ENCODE results near the gene CD19. TPM values are rescaled to one million over a fixed set of nuclear protein-coding genes. Genes with fewer than 3 reads are reported as not detected.

Gene CD19
- total RNA-seq, 6 donors from 2014 or later, result 0.46 to 1.4 (median 0.89) TPM; not detected in 1

DNA sequence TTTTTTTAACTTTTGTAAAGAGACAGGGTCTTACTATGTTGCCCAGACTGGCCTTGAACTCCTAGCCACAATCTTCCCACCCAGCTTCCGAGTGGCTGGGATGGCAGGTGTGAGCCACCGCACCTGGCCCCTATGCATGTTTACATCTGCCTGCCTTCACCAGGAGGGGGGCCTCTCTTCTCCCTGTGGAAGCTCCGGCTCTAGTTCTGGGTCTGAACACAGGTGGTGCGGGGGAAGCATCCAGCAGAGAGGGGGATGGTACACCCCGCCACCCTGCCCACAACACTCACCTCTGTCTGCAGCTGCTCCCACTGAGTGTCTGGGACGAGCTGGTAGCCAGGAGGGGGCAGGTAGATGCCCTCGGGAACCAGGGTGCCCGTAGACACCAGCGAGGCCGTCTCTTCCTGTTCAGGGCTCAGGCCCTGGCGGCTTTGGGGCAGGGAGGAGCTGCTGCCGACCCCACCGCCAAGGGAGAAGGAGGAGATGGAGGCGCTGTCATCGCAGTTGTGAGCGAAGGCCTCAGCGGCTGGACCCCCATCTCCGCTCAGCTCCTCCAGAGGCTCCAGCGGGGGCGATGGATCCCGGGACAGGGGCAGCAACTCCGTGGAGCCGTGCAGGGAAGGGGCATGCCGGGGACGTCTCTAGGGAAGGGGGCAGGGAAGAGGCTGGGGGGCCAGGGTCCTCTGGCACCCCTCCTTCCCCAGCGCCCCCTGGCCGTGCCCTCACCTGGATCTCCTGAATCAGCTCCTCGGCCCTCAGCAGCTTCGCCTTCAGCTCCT is 17.6 kb upstream of the CD19 start:
- H3K36me3 ChIP-seq, result peaks cover 3 to 74% (median 60%) of the 10 kb centered on the region in 4 donors
- WGBS, 2 donors, result 95 to 98% methylated on average over 5 to 29 of the region's 29 CpGs
- peak in 1 of 2 donors; percentile 26 for ATAC-seq (ENCODE audit: low FRiP score in 2 of 2)
- H3K4me1 ChIP-seq, result no peaks in the 10 kb centered on the region
- no peak for TF ChIP-seq POLR2A (IDR thresholded peaks at IDR 0.05)
- TF ChIP-seq POLR2AphosphoS5 (IDR thresholded peaks at IDR 0.05), result no peak
- no peak for TF ChIP-seq EP300 (IDR thresholded peaks at IDR 0.05)
- TF ChIP-seq, protein P1, sequence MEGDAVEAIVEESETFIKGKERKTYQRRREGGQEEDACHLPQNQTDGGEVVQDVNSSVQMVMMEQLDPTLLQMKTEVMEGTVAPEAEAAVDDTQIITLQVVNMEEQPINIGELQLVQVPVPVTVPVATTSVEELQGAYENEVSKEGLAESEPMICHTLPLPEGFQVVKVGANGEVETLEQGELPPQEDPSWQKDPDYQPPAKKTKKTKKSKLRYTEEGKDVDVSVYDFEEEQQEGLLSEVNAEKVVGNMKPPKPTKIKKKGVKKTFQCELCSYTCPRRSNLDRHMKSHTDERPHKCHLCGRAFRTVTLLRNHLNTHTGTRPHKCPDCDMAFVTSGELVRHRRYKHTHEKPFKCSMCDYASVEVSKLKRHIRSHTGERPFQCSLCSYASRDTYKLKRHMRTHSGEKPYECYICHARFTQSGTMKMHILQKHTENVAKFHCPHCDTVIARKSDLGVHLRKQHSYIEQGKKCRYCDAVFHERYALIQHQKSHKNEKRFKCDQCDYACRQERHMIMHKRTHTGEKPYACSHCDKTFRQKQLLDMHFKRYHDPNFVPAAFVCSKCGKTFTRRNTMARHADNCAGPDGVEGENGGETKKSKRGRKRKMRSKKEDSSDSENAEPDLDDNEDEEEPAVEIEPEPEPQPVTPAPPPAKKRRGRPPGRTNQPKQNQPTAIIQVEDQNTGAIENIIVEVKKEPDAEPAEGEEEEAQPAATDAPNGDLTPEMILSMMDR (IDR thresholded peaks at IDR 0.05), result no peak
- no peak overlapping the region for H3K4me3 ChIP-seq
- no peaks in the 10 kb centered on the region for H3K9me3 ChIP-seq
- H3K27me3 ChIP-seq, result no peaks in the 10 kb centered on the region
- H3K27ac ChIP-seq, result no peak overlapping the region
- peak in 1 of 2 donors; percentile 67 for DNase-seq

DNA sequence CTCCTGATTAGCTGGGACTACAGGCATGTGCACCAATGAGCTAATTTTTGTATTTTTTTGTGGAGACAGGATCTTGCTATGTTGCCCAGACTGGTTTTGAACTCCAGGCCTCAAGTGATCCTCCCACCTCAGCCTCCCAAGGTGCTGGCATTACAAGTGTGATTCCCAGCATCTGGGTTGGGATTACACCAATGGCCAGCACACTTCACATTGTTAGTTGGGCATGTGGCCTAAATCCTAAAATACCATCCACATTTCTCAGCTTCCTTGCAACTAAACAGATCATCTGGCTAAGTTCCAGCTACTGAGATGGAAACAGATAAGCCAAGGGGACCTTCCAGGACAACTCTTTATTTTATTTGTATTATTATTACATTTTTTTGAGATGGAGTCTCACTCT is 16.6 kb upstream of the CD19 start:
- DNase-seq, result no peak
- H3K27ac ChIP-seq, result no peak overlapping the region
- no peak for ATAC-seq (ENCODE audit: low FRiP score in 2 of 2)
- H3K27me3 ChIP-seq, result no peaks in the 10 kb centered on the region
- no peak overlapping the region for H3K4me3 ChIP-seq
- H3K4me1 ChIP-seq, result no peaks in the 10 kb centered on the region
- peaks cover 3 to 79% (median 64%) of the 10 kb centered on the region in 4 donors for H3K36me3 ChIP-seq
- TF ChIP-seq EP300 (IDR thresholded peaks at IDR 0.05), result no peak
- TF ChIP-seq, protein P1 (IDR thresholded peaks at IDR 0.05), result no peak
- H3K9me3 ChIP-seq, result no peaks in the 10 kb centered on the region

GRCh38 chr16:28917095-28917494 is 14.7 kb upstream of the CD19 start:
- H3K27me3 ChIP-seq, result no peaks in the 10 kb centered on the region
- DNase-seq, result no peak
- H3K4me1 ChIP-seq, result no peaks in the 10 kb centered on the region
- no peaks in the 10 kb centered on the region for H3K9me3 ChIP-seq
- no peak for ATAC-seq (ENCODE audit: low FRiP score in 2 of 2)
- peaks cover 3 to 68% (median 53%) of the 10 kb centered on the region in 4 donors for H3K36me3 ChIP-seq
- TF ChIP-seq POLR2A (IDR thresholded peaks at IDR 0.05) (no peak), POLR2AphosphoS5 (IDR thresholded peaks at IDR 0.05) (no peak), EP300 (IDR thresholded peaks at IDR 0.05) (no peak)
- TF ChIP-seq, protein P1 (IDR thresholded peaks at IDR 0.05), result no peak
- WGBS, 2 donors, result 84 to 86% methylated on average over 7 of the region's 7 CpGs
- no peak overlapping the region for H3K4me3 ChIP-seq
- H3K27ac ChIP-seq, result no peak overlapping the region

GRCh38 chr16:28918698-28919097 is 13.1 kb upstream of the CD19 start:
- H3K36me3 ChIP-seq, result peaks cover 3 to 54% (median 44%) of the 10 kb centered on the region in 4 donors
- no peak overlapping the region for H3K4me3 ChIP-seq
- no peaks in the 10 kb centered on the region for H3K27me3 ChIP-seq
- ATAC-seq (ENCODE audit: low FRiP score in 2 of 2), result no peak
- peaks cover 0 to 3% (median 2%) of the 10 kb centered on the region in 4 donors for H3K4me1 ChIP-seq
- no peak for DNase-seq
- no peak for TF ChIP-seq POLR2A (IDR thresholded peaks at IDR 0.05)
- TF ChIP-seq, protein P1 (IDR thresholded peaks at IDR 0.05), result no peak
- TF ChIP-seq POLR2AphosphoS5 (IDR thresholded peaks at IDR 0.05), result no peak
- H3K27ac ChIP-seq, result no peak overlapping the region
- H3K9me3 ChIP-seq, result no peaks in the 10 kb centered on the region
- WGBS, 2 donors, result 96 to 98% methylated on average over 3 of the region's 3 CpGs

DNA sequence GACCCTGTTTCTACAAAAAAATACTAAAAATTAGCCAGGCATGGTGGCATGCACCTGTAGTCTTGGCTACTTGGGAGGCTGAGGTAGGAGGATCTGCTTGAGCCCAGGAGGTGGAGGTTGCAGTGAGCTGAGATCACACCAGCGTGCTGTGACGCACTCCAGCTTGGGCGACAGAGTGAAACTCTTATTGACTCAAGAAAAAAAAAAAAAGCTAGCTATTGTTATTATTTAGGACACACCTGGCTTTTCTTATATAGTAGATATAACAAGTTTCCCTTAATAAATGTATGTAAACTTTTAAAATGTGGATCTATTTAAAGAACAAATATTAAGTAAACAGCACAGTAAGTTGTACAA is 8.6 kb upstream of the CD19 start:
- H3K27me3 ChIP-seq, result no peaks in the 10 kb centered on the region
- DNase-seq, result no peak
- peaks cover 0 to 17% (median 16%) of the 10 kb centered on the region in 4 donors for H3K36me3 ChIP-seq
- no peak for ATAC-seq (ENCODE audit: low FRiP score in 2 of 2)
- no peak overlapping the region for H3K27ac ChIP-seq
- WGBS, 2 donors, result 93 to 94% methylated on average over 3 of the region's 3 CpGs
- H3K4me1 ChIP-seq, result peaks cover 13 to 17% (median 14%) of the 10 kb centered on the region in 4 donors
- TF ChIP-seq EP300 (IDR thresholded peaks at IDR 0.05), result no peak
- TF ChIP-seq POLR2AphosphoS5 (IDR thresholded peaks at IDR 0.05), result no peak
- TF ChIP-seq, protein P1 (IDR thresholded peaks at IDR 0.05), result no peak
- TF ChIP-seq POLR2A (IDR thresholded peaks at IDR 0.05), result no peak
- no peak overlapping the region for H3K4me3 ChIP-seq
- H3K9me3 ChIP-seq, result no peaks in the 10 kb centered on the region

Data from upper lobe of left lung (tissue), 6 donors.